ENCODE measurements around the gene ITGA1.

The ITGA1 gene

GRCh38 chr5:52998552-52999313 is 211.0 kb downstream of the ITGA1 start:
- in situ Hi-C loops (cut with HindIII; ENCODE audit: low pct_unique_long_range_greater_than_20kb, low sequenced_read_pairs) = no loop called here

GRCh38 chr5:52999344-52999949 is 211.7 kb downstream of the ITGA1 start:
- no peak for DNase-seq (ENCODE audit: low read depth in 1 of 2, low spot score in 1 of 2)
- in situ Hi-C loops (cut with HindIII; ENCODE audit: low pct_unique_long_range_greater_than_20kb, low sequenced_read_pairs) = no loop called here
- TF ChIP-seq JUND (IDR thresholded peaks at IDR 0.05; ENCODE audit: low read depth) = no peak

More at GRCh38 chr5:52998552-52999313, 211.0 kb downstream of the ITGA1 start:
- DNase-seq (ENCODE audit: low read depth in 1 of 2, low spot score in 1 of 2) = no peak
- TF ChIP-seq JUND (IDR thresholded peaks at IDR 0.05; ENCODE audit: low read depth) = no peak

GRCh38 chr5:53001541-53001940 is 213.8 kb downstream of the ITGA1 start:
- in situ Hi-C loops (cut with HindIII; ENCODE audit: low pct_unique_long_range_greater_than_20kb, low sequenced_read_pairs) = no loop called here
- no peak for TF ChIP-seq JUND (IDR thresholded peaks at IDR 0.05; ENCODE audit: low read depth)
- no peak for DNase-seq (ENCODE audit: low read depth in 1 of 2, low spot score in 1 of 2)

- no peak for TF ChIP-seq JUND (IDR thresholded peaks at IDR 0.05; ENCODE audit: low read depth)
- no peak for DNase-seq (ENCODE audit: low read depth in 1 of 2, low spot score in 1 of 2)
- in situ Hi-C loops (cut with HindIII; ENCODE audit: low pct_unique_long_range_greater_than_20kb, low sequenced_read_pairs) = no loop called here
These were observed 214.8 kb downstream of the ITGA1 start for GRCh38 chr5:53002491-53002890.

GRCh38 chr5:53003144-53003543 is 215.4 kb downstream of the ITGA1 start:
- no peak for DNase-seq (ENCODE audit: low read depth in 1 of 2, low spot score in 1 of 2)
- no peak for TF ChIP-seq JUND (IDR thresholded peaks at IDR 0.05; ENCODE audit: low read depth)
- in situ Hi-C loops (cut with HindIII; ENCODE audit: low pct_unique_long_range_greater_than_20kb, low sequenced_read_pairs) = no loop called here

GRCh38 chr5:53006911-53007890 is 219.5 kb downstream of the ITGA1 start:
- TF ChIP-seq JUND (IDR thresholded peaks at IDR 0.05; ENCODE audit: low read depth) = no peak
- DNase-seq (ENCODE audit: low read depth in 1 of 2, low spot score in 1 of 2) = no peak
- in situ Hi-C loops (cut with HindIII; ENCODE audit: low pct_unique_long_range_greater_than_20kb, low sequenced_read_pairs) = no loop called here

- DNase-seq (ENCODE audit: low read depth in 1 of 2, low spot score in 1 of 2) = no peak
- no peak for TF ChIP-seq JUND (IDR thresholded peaks at IDR 0.05; ENCODE audit: low read depth)
- in situ Hi-C loops (cut with HindIII; ENCODE audit: low pct_unique_long_range_greater_than_20kb, low sequenced_read_pairs) = no loop called here
These were observed 221.0 kb downstream of the ITGA1 start for GRCh38 chr5:53008751-53009150.

Data from T47D (cell line).